COLO829 (cell line): ENCODE data around the gene LMAN1L.
A peak's percentile ranks its signal among the peaks of the same experiment; 100 is the strongest.

Source experiments
- DNase-seq: peaks from one replicate; pipeline ENCODE4 v3.0.0; 2012; ENCODE audit warnings: low spot score

Gene LMAN1L

DNA sequence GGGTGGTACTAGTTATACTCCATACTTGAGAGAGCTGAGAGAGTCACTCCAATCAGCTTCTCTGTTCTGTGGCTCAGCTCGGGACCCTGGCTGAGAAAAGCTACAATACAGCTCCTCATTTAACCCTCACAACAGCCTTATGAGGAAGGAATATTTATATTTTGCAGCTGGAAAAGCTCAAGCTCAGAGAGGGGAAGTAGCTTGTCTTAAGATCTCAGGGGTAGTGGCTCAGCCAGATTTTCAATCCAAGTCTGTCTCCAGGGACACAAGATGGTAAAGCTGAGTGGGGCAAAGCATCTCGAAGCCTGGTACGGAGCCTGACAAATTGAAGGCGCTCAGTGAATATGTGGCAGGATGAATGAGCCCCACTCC is 45.7 kb downstream of the LMAN1L start:
- no peak for DNase-seq

DNA sequence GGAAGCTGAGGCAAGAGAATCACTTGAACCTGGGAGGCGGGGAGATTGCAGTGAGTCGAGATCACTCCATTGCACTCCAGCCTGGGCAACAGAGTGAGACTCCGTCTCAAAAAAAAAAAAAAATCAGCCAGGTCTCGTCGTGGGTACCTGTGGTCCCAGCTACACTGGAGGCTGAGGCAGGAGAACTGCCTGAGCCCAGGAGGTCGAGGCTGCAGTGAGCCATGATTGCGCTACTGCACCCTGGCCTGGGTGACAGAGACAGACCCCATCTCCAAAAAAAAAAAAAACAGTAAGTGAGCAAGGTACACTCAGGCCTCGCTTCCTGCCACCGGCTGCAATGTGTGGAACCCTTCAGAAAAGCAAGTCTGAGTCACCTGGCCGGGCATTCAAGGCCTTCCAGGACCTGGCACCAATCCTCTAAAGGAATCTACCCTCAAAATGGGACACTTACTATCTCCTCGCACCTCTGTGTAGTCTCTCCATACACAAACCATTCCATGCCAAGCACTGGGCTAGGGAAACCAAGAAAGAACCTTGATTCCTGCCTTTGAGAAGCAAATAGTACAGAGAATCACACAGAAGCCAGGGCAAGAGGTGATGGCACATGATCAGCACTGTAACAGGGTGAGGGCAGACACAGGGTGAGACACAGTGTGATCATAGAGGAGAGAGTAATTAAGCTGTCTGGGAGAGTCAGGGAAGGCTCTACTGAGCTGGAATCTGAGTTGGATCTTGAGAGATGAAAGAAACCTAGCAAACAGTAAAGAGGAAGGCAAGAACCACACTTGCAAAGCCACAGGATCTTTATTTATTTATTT is 50.8 kb downstream of the LMAN1L start:
- no peak for DNase-seq

DNA sequence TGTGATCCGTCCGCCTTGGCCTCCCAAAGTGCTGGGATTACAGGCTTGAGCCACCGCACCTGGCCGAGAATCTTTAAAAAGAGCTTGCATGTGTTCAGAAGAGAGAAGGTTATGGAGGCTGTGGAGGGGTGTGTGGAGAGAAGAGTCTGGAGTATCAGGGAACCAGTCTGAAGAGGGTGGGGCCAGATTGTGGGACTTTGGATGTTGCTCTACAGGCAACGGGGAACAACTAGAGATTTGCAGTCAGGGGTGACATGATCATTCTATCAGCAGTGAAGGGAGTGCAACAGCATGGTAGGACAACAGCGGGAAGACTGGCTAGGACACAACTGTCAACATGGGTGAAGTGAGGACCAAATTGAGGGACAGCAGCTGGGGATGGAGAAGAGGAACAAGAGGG is 51.7 kb downstream of the LMAN1L start:
- no peak for DNase-seq

DNA sequence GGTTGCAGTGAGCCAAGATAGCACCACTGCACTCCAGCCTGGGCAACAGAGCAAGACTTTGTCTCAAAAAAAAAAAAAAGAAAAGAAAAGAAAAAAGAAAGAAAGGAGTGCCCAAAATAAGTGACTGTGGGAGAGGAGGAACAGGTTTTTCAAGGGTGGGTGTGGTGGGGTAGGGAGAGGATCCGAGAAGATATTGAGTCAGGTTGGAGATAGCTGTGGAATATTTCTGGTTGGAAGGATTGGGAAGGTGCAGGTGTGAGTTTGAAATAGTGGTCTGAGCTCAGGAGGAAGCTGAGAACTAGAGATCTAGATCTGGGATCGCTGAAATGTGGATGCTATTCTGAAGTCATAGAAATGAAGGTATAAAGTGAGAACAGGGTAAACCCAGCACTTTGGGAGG is 52.7 kb downstream of the LMAN1L start:
- no peak for DNase-seq

DNA sequence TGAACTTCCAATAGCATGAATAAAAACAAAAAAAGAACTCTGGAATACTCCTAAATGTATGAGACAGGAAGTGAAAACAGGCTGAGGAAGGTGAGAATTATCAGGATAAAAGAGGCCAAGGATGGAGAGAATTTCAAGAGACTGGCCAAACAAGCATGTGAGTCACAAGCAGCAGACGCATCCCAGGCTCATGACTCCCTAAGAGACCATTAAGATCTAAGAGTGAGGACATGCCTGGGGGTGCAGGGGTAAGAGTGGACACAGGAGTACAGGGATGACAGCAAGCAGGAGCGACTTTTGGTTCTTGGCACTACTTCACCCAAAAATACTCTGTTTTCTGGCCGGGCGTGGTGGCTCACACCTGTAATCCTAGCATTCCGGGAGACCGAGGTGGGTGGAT is 53.5 kb downstream of the LMAN1L start:
- DNase-seq: no peak

DNA sequence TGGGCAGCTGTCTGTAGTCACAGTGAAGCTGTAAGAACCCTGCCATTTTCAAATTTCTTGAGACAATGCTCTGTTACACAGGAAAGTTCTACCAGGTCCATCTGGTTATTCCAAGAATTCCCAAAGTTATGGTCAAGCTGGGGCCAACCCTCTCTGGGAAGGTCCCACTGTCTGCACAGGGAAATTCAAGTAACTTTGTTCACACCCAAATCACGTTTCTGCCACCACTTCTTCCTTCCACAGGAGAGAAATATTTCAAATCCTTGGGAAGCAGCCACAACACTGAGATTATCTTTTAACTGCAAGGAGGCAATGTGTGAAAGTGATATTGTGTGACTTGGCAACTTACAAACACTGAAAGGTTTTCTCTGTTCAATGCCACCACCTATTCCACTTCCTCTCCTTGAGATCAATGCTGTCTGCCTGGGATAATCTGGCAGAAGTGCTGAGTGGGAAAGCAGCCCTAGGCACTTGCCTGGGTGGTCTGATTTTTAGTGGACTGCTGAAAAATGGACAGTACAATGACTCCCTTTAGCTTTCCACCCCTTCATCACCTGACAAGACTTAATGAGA is 54.9 kb downstream of the LMAN1L start:
- no peak for DNase-seq

DNA sequence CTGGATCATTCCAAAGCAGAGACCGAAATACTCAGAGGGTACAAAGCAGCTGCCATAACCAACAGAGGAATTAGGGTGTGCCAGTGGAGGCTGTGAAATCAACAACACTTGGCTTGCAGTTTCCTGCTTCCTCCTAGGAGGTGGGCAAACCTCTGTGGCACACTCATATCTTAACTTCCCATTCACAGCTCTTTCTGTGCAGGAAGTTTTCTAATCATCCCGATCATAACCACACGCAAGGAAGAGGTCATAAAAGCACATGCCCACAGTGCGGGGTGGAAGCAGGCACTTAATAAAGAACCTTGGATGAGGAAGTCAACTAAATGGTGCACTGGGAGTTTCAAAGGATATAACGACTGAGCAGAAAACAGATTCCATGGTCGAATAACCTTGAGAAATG is 55.4 kb downstream of the LMAN1L start:
- no peak for DNase-seq

DNA sequence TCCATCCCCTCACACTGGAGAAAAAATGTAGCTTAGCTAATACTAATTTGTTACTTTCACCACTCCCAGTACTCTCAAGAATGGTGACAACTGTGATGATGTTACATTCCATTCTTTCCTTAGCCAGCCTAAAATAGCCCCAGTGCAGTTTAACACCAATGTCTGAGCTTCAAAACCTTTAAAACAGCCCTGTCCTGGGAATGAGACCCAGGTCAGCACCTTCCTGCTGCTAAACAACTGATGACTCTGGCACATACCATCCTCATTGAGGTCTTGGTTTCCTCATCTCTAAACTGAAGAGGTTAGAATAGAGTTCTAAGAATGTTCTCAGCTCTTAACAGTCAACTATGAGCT is 56.7 kb downstream of the LMAN1L start:
- no peak for DNase-seq

DNA sequence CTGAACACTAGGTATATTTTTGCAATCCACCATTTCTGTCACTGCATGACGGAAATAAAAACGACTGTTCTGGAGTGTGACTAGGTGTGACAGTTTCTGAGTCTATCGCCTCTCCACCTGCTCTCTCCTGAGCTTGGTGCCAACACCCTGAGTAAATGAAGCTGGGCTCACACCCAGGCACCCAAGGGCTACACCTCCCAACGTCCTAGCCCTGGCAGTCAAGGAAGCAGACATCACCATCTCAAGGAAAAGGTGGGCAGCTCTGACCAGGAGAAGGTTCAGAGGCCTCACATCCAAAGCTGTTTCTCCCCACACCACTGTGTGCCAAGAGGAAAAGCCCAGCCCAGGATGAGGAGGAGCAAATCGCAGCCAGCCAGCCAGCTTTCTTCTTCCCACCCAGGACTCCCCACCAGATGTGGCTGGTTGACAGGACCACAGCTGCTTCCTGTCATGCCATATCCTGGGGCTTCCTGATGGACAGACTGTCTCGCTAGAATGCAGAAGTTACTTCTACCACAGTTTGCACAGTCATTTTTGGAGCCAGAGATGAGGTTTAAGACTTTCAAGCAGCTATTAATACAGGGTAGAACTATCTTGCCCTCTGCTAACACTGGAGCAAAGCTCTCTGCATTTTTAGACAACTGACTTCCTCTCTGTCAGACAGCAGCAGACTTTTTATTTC is 57.2 kb downstream of the LMAN1L start:
- DNase-seq: no peak

DNA sequence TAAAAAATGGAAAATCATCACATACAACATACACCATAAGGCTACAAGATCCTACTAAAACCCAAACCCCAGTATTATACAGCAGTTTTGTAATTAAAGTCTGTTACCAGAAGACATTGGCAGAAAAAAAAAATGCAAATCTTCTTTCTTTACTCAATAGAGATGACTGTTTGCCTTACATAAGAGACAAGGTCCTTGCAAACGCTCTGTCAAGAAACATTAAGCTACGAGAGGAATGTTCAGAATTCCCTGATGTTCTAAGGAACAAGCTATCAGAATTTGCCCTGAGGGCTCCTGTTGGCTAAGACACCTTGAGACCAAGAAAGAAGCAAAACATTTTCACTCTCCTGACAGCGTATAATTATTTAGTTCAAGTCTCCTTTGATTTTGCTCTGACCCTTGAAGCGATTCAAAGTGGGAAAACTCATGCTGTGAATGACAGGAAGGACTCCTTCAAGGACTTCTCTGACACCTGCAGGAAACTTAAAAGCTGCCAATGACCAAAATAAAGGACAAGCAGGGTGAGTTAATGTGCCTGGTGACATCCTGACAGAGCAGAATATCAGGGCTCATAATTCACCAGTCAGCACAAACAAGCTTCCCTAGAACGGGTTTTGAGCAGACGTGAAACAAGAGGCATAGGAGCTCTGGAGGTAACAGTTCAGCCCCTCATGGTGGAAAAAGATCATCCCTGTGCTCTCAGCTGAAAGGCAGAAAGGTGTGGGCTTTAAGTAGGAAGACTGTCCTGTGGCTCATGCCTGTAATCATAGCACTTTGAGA is 58.0 kb downstream of the LMAN1L start:
- no peak for DNase-seq

DNA sequence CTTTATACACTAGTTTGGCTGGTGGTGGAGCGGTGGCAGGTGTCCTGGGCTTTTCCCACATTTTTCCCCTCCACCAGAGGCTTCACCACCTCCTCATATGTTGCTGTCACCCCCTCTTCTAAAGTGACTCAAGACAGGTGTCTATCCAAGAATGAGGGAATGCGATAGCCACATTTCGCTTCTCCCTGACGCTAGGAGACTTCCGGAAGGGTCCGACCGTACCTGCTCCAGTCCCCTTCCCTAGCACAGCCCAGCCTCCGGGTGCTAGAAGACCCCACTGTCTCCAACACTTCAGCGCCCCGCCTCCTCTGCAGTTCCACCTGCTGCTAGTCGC is 60.0 kb downstream of the LMAN1L start:
- DNase-seq: no peak

DNA sequence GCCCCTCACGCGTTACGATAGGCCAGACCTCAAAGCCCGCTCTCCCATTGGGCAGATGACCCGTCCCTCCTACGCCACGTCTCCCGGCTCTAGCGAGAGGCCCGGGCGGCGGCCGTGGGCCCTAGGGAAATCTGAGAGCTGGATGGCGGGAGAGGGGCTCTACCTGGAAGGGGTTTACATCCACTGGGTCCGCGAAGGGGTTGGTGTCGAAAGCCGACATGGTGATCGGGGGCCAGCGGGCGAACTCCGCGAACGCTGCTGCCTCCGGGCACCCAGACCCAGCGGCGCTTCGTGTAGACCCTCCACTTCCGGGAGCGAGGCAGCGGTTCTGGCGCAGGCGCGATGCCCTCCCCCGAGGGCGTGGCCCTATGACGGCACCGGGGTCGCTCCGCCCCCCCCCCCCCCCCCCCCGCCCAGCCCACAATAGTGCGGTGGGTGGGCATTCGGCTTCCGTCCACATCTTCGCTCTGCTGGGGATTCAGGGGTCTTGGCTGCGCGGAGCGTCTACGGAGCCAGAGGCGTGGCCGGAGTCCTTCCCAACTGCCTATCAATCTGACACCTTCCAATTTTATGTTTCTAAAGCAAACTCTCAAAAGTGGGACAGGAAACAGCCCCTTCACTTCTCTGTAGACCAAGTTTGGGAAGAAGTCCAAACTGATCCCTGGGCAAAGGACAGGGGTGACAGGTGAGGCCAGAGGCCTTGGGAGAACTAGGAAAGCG is 60.6 kb downstream of the LMAN1L start, which contains the start of gene SCAMP2:
TSS of gene SCAMP2 (minus strand) at position 330 of the 720 bp plus-strand sequence. CDS start at position 220, 110 bp downstream.
- DNase-seq: peak; percentile 79

DNA sequence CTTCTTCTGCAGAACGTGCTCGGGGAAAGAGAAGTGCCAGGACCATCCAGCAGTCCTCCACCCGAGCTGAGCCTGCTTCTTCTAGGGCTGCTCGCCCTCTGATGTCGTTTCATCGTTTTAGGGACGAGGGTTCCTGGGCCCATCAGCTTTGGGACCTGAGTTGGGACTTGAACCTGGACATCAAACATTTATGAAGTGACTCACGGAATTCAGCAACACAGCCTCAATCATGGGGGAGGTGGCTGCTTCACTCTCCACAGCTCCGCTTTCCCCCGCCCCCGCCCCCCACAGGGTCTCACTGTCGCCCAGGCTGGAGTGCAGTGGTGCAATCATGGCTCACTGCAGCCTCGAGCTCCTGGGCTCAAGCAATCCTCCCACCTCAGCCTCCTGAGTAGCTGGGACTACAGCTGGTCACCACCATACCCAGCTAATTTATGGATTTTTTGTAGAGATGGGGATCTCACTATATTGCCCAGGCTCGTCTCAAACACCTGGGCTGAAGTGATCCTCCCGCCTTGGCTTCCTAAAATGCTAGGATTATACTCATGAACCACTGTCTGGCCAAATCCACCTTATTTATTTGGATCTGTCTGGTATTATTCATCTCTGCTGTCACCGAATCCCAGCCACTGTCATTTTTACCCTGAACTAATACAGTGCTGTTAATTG is 61.3 kb downstream of the LMAN1L start:
- no peak for DNase-seq
